ENCODE measurements around the gene GRM3.

Gene GRM3

GRCh38 chr7:86765931-86766330 is 122.2 kb downstream of the GRM3 start:
- TF ChIP-seq CTCF (IDR thresholded peaks at IDR 0.05; ENCODE audit: low read depth, low read length), result no peak
- Histone ChIP-seq H3K9me3 (ENCODE audit: severe bottlenecking) (no peaks in the 10 kb centered on the region), H3K27me3 (ENCODE audit: insufficient read depth, low read depth, severe bottlenecking) (no peaks in the 10 kb centered on the region), H3K27ac (no peak overlapping the region), H3K36me3 (no peaks in the 10 kb centered on the region), H3K4me3 (ENCODE audit: low read depth, low read length) (no peak overlapping the region)
- no peak for DNase-seq

GRCh38 chr7:86768394-86768793 is 124.7 kb downstream of the GRM3 start:
- H3K36me3 ChIP-seq, result no peaks in the 10 kb centered on the region
- H3K9me3 ChIP-seq (ENCODE audit: severe bottlenecking), result no peaks in the 10 kb centered on the region
- no peak for DNase-seq
- no peak overlapping the region for H3K4me3 ChIP-seq (ENCODE audit: low read depth, low read length)
- TF ChIP-seq CTCF (IDR thresholded peaks at IDR 0.05; ENCODE audit: low read depth, low read length), result no peak
- no peaks in the 10 kb centered on the region for H3K27me3 ChIP-seq (ENCODE audit: insufficient read depth, low read depth, severe bottlenecking)
- no peak overlapping the region for H3K27ac ChIP-seq

- Histone ChIP-seq H3K4me3 (ENCODE audit: low read depth, low read length) (no peak overlapping the region), H3K36me3 (no peaks in the 10 kb centered on the region), H3K9me3 (ENCODE audit: severe bottlenecking) (no peaks in the 10 kb centered on the region), H3K27ac (no peak overlapping the region), H3K27me3 (ENCODE audit: insufficient read depth, low read depth, severe bottlenecking) (no peaks in the 10 kb centered on the region)
- no peak for TF ChIP-seq CTCF (IDR thresholded peaks at IDR 0.05; ENCODE audit: low read depth, low read length)
- DNase-seq, result no peak
Observed at GRCh38 chr7:86768967-86769760, 125.5 kb downstream of the GRM3 start.

DNA sequence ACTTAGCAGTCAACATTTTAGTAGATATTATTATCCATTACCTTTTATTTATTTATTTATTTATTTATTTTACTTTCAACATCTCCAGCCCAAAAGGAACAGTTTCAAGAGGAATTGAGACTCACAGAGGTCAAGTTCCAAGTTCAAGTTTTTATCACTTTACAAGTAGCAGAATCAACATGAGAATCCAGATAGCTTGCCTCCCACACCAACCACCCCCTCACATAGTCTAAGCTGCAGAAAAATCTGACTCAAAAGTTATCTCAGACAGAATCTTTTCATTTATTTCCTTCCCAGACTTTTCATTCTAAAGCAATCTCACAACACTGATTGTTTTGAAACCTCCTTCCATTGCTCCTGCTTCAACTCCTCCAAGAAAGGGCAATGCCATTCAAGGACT is 129.6 kb downstream of the GRM3 start:
- Histone ChIP-seq H3K27ac (no peak overlapping the region), H3K9me3 (ENCODE audit: severe bottlenecking) (no peaks in the 10 kb centered on the region)

DNA sequence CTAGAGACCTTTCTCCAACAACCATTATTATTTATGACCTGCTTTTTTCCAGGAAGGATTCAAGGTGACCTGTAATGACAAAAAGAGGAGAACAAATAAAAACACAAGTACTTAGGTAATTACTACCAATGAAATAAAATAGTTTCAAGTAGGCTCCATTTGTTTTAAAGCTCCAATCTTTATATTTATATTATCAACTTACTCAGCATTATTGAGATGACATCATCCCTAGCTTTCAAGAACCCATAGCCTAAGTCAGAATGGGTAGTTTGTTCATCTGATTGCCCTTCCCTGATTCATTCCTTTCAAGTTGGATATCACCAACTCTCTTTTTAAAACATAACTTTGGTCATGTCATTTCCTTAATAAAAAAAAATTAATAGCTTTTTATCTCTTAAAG is 131.5 kb downstream of the GRM3 start:
- no peak overlapping the region for H3K4me3 ChIP-seq (ENCODE audit: low read depth, low read length)
- H3K27ac ChIP-seq, result no peak overlapping the region
- DNase-seq, result no peak
- H3K9me3 ChIP-seq (ENCODE audit: severe bottlenecking), result no peaks in the 10 kb centered on the region
- H3K27me3 ChIP-seq (ENCODE audit: insufficient read depth, low read depth, severe bottlenecking), result no peaks in the 10 kb centered on the region
- no peak for TF ChIP-seq CTCF (IDR thresholded peaks at IDR 0.05; ENCODE audit: low read depth, low read length)
- H3K36me3 ChIP-seq, result no peaks in the 10 kb centered on the region

More for the DNA sequence above, 129.6 kb downstream of the GRM3 start:
- no peak for DNase-seq
- TF ChIP-seq CTCF (IDR thresholded peaks at IDR 0.05; ENCODE audit: low read depth, low read length), result no peak
- H3K4me3 ChIP-seq (ENCODE audit: low read depth, low read length), result no peak overlapping the region
- no peaks in the 10 kb centered on the region for H3K36me3 ChIP-seq
- no peaks in the 10 kb centered on the region for H3K27me3 ChIP-seq (ENCODE audit: insufficient read depth, low read depth, severe bottlenecking)

- TF ChIP-seq CTCF (IDR thresholded peaks at IDR 0.05; ENCODE audit: low read depth, low read length), result no peak
- H3K9me3 ChIP-seq (ENCODE audit: severe bottlenecking), result no peaks in the 10 kb centered on the region
- no peak for DNase-seq
- H3K36me3 ChIP-seq, result no peaks in the 10 kb centered on the region
- H3K4me3 ChIP-seq (ENCODE audit: low read depth, low read length), result no peak overlapping the region
- H3K27ac ChIP-seq, result no peak overlapping the region
- no peaks in the 10 kb centered on the region for H3K27me3 ChIP-seq (ENCODE audit: insufficient read depth, low read depth, severe bottlenecking)
Observed at GRCh38 chr7:86776136-86776535, 132.4 kb downstream of the GRM3 start.
